ENCODE measurements around the gene CREB5.

DNA sequence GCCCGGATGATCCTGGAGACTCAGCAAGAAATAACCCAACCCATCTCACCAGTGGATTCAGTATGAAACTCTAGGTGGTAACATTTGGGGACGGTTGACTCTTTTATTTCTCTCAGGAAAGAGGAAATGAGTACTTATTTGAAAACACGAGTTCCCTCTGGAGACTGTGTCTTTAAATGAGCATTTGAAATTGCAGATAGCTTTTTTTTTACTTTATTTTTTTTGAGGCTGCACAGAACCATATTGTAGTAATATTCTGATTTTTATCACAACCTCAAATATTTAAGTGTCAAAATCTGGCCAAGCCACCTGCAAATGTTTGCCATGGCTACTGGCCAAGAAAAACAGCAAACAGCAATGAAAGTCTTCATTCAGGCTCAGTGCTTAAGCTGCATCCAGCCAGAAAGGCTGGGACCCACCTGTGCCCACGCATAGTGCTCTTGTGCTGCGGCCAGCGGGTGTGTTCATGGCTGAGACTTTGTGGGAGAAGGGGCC lies 160.8 kb downstream of the CREB5 start:
- TF ChIP-seq, protein P1, sequence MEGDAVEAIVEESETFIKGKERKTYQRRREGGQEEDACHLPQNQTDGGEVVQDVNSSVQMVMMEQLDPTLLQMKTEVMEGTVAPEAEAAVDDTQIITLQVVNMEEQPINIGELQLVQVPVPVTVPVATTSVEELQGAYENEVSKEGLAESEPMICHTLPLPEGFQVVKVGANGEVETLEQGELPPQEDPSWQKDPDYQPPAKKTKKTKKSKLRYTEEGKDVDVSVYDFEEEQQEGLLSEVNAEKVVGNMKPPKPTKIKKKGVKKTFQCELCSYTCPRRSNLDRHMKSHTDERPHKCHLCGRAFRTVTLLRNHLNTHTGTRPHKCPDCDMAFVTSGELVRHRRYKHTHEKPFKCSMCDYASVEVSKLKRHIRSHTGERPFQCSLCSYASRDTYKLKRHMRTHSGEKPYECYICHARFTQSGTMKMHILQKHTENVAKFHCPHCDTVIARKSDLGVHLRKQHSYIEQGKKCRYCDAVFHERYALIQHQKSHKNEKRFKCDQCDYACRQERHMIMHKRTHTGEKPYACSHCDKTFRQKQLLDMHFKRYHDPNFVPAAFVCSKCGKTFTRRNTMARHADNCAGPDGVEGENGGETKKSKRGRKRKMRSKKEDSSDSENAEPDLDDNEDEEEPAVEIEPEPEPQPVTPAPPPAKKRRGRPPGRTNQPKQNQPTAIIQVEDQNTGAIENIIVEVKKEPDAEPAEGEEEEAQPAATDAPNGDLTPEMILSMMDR (IDR thresholded peaks at IDR 0.05) = no peak
- TF ChIP-seq POLR2A (IDR thresholded peaks at IDR 0.05) = no peak
